ENCODE results near the gene GNG12. TPM values are rescaled to one million over a fixed set of nuclear protein-coding genes. Genes with fewer than 3 reads are reported as not detected.

GNG12 gene
- total and polyA plus RNA-seq, 12 donors = 15.3 to 121 (median 84.7) TPM

DNA sequence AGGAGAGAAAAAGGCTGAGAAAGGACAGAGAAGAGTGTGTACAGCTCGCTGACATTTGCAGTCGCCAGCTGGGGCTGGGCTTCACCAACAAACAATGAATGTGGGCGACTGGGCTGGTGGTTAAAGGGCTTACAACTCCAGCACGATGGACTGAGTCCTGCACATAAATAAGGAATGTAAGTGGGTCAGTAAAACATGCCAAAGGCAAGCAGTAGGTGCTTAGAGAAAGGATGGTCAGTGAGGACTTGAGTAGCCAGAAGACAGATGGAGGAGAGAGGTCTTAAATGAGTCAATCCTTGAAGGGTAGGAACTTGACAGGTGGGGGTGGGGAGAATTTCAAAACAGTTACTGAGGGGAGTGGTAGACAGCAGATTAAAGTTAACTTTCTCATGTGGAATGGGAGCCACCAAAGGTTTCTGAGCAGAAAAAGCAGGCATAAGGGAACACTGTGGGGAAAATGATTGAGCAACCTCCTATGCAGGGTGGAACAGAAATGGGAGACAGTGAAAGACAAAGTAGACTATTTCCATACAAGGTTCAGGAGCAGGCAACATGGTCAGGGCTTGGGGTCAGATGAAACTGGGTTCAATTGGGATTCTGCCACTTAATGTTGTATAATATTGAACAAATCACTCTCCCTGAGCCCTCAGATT is 110.8 kb downstream of the GNG12 start:
- intact Hi-C loops (cut with DNase I) = no loop called here
- Histone ChIP-seq H3K27ac (no peak overlapping the region), H3K4me1 (replicated peaks in 1 of 2) (peaks cover 16 to 36% of the 10 kb centered on the region in 2 donors), H3K36me3 (replicated peaks in 1 of 2) (no peaks in the 10 kb centered on the region), H3K27me3 (no peaks in the 10 kb centered on the region), H3K9me3 (replicated peaks in 1 of 3) (no peaks in the 10 kb centered on the region), H3K4me3 (no peak overlapping the region)
- no peak for TF ChIP-seq POLR2A (IDR thresholded peaks at IDR 0.05)
- no peak for TF ChIP-seq CTCF (IDR thresholded peaks at IDR 0.05)
- DNase-seq = no peak
- 77 to 86% (median 79%) methylated on average over 4 of the region's 4 CpGs for WGBS, 4 donors

GRCh38 chr1:67721650-67722291 is 111.5 kb downstream of the GNG12 start:
- no peak for DNase-seq
- no peak for TF ChIP-seq POLR2A (IDR thresholded peaks at IDR 0.05)
- no peak for TF ChIP-seq CTCF (IDR thresholded peaks at IDR 0.05)
- no peaks in the 10 kb centered on the region for H3K36me3 ChIP-seq (replicated peaks in 1 of 2)
- peaks cover 16 to 36% of the 10 kb centered on the region in 2 donors for H3K4me1 ChIP-seq (replicated peaks in 1 of 2)
- H3K27me3 ChIP-seq = no peaks in the 10 kb centered on the region
- intact Hi-C loops (cut with DNase I) = no loop called here
- H3K27ac ChIP-seq = no peak overlapping the region
- H3K4me3 ChIP-seq = no peak overlapping the region
- WGBS, 4 donors = 71 to 94% (median 85%) methylated on average over 2 of the region's 2 CpGs
- H3K9me3 ChIP-seq (replicated peaks in 1 of 3) = no peaks in the 10 kb centered on the region

GRCh38 chr1:67721112-67721511 is 112.2 kb downstream of the GNG12 start:
- Histone ChIP-seq H3K36me3 (replicated peaks in 1 of 2) (no peaks in the 10 kb centered on the region), H3K4me3 (no peak overlapping the region), H3K27me3 (no peaks in the 10 kb centered on the region), H3K4me1 (replicated peaks in 1 of 2) (peaks cover 16 to 36% of the 10 kb centered on the region in 2 donors), H3K9me3 (replicated peaks in 1 of 3) (no peaks in the 10 kb centered on the region), H3K27ac (no peak overlapping the region)
- intact Hi-C loops (cut with DNase I) = no loop called here
- DNase-seq = no peak
- no peak for TF ChIP-seq CTCF (IDR thresholded peaks at IDR 0.05)
- no peak for TF ChIP-seq POLR2A (IDR thresholded peaks at IDR 0.05)
- whole genome bisulfite sequencing, 4 donors = 93 to 98% (median 96%) methylated on average over 4 of the region's 4 CpGs

DNA sequence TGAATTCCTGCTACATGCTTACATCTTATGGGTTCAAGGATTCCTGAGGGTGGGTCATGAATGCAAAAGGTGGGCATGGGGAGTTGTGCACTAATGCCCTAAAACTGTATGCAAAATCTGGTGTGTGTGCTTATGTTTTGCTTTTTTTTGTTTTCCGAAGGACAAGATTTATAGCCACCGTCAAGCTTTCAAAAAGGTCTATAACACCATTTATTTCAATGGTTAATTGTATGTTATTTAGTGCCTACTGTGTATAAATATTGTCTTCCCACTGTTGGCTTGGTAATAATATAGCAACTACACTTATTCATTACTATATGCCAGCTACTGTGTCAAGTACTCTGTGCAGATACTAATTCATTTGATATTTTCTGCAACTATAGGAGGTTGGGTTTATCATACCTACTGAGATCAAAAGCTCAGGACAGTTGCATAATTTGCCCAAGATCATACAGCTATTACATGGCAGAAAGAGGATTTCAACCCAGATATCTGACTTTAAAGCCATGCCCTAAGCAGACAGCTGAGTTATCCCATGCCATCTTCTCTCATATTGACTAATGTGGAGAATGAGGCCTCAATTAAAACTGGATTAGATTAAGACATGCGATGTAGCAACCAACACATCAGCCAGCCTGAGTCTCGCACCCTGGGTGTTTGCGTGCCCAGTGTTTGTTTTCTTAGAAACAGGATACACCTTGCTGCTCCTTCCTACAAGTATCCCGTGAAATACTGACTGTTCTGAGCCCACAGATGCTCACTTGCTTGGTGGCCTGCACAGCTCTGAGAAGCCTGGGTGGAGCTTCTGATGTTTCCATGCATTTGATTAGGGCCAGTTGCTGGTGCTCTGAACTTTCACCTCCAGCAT is 113.7 kb downstream of the GNG12 start:
- intact Hi-C loops (cut with DNase I) = no loop called here
- DNase-seq = no peak
- Histone ChIP-seq H3K36me3 (replicated peaks in 1 of 2) (no peaks in the 10 kb centered on the region), H3K9me3 (replicated peaks in 1 of 3) (no peaks in the 10 kb centered on the region), H3K4me1 (replicated peaks in 1 of 2) (peaks cover 16 to 27% of the 10 kb centered on the region in 2 donors), H3K4me3 (no peak overlapping the region), H3K27me3 (no peaks in the 10 kb centered on the region), H3K27ac (no peak overlapping the region)
- WGBS, 4 donors = 83 to 89% (median 86%) methylated on average over 6 of the region's 6 CpGs
- TF ChIP-seq CTCF (IDR thresholded peaks at IDR 0.05) = no peak
- no peak for TF ChIP-seq POLR2A (IDR thresholded peaks at IDR 0.05)

Data from adrenal gland (tissue), 12 donors.